SJSA1 (cell line): ENCODE data around the gene SMTN. TPM values are rescaled to one million over a fixed set of nuclear protein-coding genes. Genes with fewer than 3 reads are reported as not detected.

ENCODE experiments used
- DNase-seq, 2 experiments: peaks; one replicate each; pipeline ENCODE4 v3.0.0-alpha.2; 2015 to 2020; ENCODE audit warnings: low spot score in 2 of 2, low read depth in 1 of 2
- H3K27ac ChIP-seq: fragments of 250-450 bp; sonication (Bioruptor Pico); 2 replicates; pipeline ENCODE4 v1.5.1; 2020; ENCODE audit warnings: mild to moderate bottlenecking, moderate library complexity
- H3K27me3 ChIP-seq: fragments of 250-450 bp; sonication (Bioruptor Pico); replicated peaks from 2 replicates; pipeline ENCODE4 v1.5.1; 2020; ENCODE audit warnings: mild to moderate bottlenecking, moderate library complexity
- H3K36me3 ChIP-seq: fragments of 250-450 bp; sonication (Bioruptor Pico); 2 replicates; pipeline ENCODE4 v1.5.1; 2020; ENCODE audit warnings: mild to moderate bottlenecking
- H3K4me1 ChIP-seq: fragments of 250-450 bp; sonication (Bioruptor Pico); replicated peaks from 2 replicates; pipeline ENCODE4 v1.6.1; 2021; ENCODE audit warnings: mild to moderate bottlenecking
- H3K4me3 ChIP-seq: fragments of 250-450 bp; sonication (Bioruptor Pico); 2 replicates; pipeline ENCODE4 v1.5.1; 2020; ENCODE audit warnings: mild to moderate bottlenecking
- H3K9me3 ChIP-seq: fragments of 250-450 bp; sonication (Bioruptor Pico); replicated peaks from 2 replicates; pipeline ENCODE4 v1.5.1; 2020; ENCODE audit warnings: mild to moderate bottlenecking
- total RNA-seq: library from RNA; depleted of rRNA; stranded (reverse); fragments of >200 nt; shearing (Covaris generic); gene quantifications from 2 replicates; pipeline ENCODE4 v1.2.3, GENCODE V29; 2014; rRNA removed

SMTN gene
- total RNA-seq, 1 experiment from 2014 or later, result 121 TPM

GRCh38 chr22:31140746-31141145, 59.6 kb downstream of the SMTN start:
- DNase-seq, result no peak
- no peak overlapping the region for H3K4me3 ChIP-seq
- no peaks in the 10 kb centered on the region for H3K4me1 ChIP-seq
- H3K27ac ChIP-seq, result no peak overlapping the region
- H3K36me3 ChIP-seq, result no peaks in the 10 kb centered on the region
- H3K27me3 ChIP-seq, result no peaks in the 10 kb centered on the region
- 0 out of 2 replicates have a peak, but pooled peaks cover 4% of the 10 kb centered on the region for H3K9me3 ChIP-seq

GRCh38 chr22:31141551-31141950, 60.4 kb downstream of the SMTN start:
- Histone ChIP-seq H3K9me3 (0 out of 2 replicates have a peak, but pooled peaks cover 4% of the 10 kb centered on the region), H3K4me1 (no peaks in the 10 kb centered on the region), H3K27me3 (no peaks in the 10 kb centered on the region), H3K4me3 (no peak overlapping the region), H3K27ac (no peak overlapping the region), H3K36me3 (no peaks in the 10 kb centered on the region)
- no peak for DNase-seq

DNA sequence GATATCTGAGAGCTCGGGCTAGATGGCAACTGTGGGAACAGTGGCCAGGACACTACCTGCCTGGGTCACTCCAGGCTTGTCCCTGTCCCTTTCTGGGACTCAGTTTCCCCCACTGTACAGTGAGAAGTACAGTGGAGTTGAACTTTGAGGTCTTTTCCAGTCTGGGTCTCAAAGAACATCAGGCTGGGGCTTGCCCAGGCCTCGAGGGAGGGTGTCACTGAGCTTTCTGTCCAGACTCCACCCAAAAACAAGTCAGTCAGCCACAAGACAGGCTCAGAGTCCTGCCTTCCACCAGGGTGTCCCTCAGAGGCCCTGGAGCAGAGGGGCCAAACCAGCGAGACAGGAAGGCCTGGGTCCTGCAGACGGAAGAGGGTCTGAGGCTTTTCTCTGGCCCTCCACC, 61.2 kb downstream of the SMTN start:
- Histone ChIP-seq H3K4me1 (no peaks in the 10 kb centered on the region), H3K36me3 (no peaks in the 10 kb centered on the region), H3K9me3 (peaks cover 7% of the 10 kb centered on the region), H3K27me3 (no peaks in the 10 kb centered on the region), H3K4me3 (no peak overlapping the region), H3K27ac (no peak overlapping the region)
- DNase-seq, result no peak

DNA sequence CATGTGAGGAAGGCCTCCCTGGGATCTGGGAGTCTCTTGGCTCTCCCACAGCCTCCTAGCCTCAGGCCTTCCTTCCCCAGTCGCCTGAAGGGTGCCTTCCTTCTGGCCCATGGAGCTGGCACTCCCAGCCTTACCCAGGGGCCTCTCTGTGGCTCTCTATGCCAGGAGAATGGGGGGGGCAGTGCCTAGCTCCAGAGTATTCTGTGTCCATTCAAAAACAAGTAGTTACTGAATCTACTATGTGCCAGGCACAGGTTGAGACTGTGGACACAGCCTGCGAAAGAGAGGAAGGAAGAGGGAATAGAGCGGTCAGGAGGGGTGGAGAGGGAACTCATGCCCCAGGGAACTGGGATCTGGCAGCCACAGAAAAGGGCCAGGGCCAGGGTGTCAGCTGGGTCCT, 61.9 kb downstream of the SMTN start:
- no peak for DNase-seq
- Histone ChIP-seq H3K4me1 (no peaks in the 10 kb centered on the region), H3K36me3 (no peaks in the 10 kb centered on the region), H3K27ac (no peak overlapping the region), H3K4me3 (no peak overlapping the region), H3K9me3 (peaks cover 7% of the 10 kb centered on the region), H3K27me3 (no peaks in the 10 kb centered on the region)

- no peaks in the 10 kb centered on the region for H3K36me3 ChIP-seq
Observed at GRCh38 chr22:31143537-31143936, 62.4 kb downstream of the SMTN start.

DNA sequence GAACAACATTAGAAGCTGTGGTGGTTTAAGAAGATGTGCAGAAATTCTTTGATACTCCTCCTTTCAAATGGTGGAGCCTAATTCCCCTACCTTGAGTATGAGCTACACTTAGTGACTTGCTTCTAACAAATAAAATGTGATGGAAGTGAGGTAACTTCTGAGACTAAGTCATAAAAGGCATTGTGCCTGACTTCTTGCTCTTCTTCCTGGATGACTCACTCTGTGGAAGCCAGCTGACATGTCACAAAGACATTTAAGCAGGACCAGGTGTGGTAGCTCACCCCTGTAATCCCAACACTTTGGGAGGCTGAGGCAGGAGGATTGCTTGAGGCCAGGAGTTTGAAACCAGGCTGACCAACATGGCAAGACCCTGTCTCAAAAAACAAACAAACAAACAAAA, 63.1 kb downstream of the SMTN start:
- DNase-seq, result no peak
- H3K27me3 ChIP-seq, result no peaks in the 10 kb centered on the region

More at GRCh38 chr22:31143537-31143936, 62.4 kb downstream of the SMTN start:
- Histone ChIP-seq H3K27ac (no peak overlapping the region), H3K4me1 (no peaks in the 10 kb centered on the region), H3K9me3 (peaks cover 7% of the 10 kb centered on the region), H3K4me3 (no peak overlapping the region), H3K27me3 (no peaks in the 10 kb centered on the region)
- no peak for DNase-seq

DNA sequence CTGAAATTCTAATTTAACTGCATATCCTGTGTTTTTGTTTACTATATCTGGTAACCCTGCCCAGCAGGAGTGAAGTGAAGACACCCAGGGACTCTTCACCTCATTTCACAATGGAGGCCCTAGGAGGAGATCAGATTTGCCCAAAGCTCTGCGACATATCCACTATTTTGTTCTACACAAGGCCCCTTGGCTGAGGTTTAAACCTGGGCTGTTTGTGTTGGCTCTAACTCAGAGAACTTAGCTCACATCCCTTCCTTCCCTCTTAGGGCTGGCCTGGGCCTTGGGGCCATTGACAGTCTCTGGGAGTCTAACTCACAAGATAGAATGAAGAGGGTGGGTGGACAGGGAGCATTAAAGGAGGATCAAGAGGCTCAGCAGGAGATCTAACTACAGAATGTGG, 67.4 kb downstream of the SMTN start:
- Histone ChIP-seq H3K9me3 (peaks cover 7% of the 10 kb centered on the region), H3K27ac (no peak overlapping the region)
- DNase-seq, result no peak

More for the DNA sequence above, 63.1 kb downstream of the SMTN start:
- Histone ChIP-seq H3K36me3 (no peaks in the 10 kb centered on the region), H3K9me3 (peaks cover 7% of the 10 kb centered on the region), H3K4me3 (no peak overlapping the region), H3K4me1 (no peaks in the 10 kb centered on the region), H3K27ac (no peak overlapping the region)

GRCh38 chr22:31148953-31149627, 68.0 kb downstream of the SMTN start:
- Histone ChIP-seq H3K4me3 (no peak overlapping the region), H3K27ac (no peak overlapping the region)

More for the DNA sequence above, 67.4 kb downstream of the SMTN start:
- Histone ChIP-seq H3K27me3 (no peaks in the 10 kb centered on the region), H3K4me3 (no peak overlapping the region), H3K36me3 (no peaks in the 10 kb centered on the region), H3K4me1 (no peaks in the 10 kb centered on the region)

GRCh38 chr22:31150615-31151014, 69.5 kb downstream of the SMTN start:
- DNase-seq, result no peak
- peaks cover 7% of the 10 kb centered on the region for H3K4me1 ChIP-seq
- H3K4me3 ChIP-seq, result no peak overlapping the region
- no peak overlapping the region for H3K27ac ChIP-seq
- no peaks in the 10 kb centered on the region for H3K36me3 ChIP-seq
- peaks cover 3% of the 10 kb centered on the region for H3K9me3 ChIP-seq
- H3K27me3 ChIP-seq, result no peaks in the 10 kb centered on the region

More at GRCh38 chr22:31148953-31149627, 68.0 kb downstream of the SMTN start:
- DNase-seq, result peak; percentile 47 to 72
- H3K4me1 ChIP-seq, result no peaks in the 10 kb centered on the region
- no peaks in the 10 kb centered on the region for H3K36me3 ChIP-seq
- peaks cover 7% of the 10 kb centered on the region for H3K9me3 ChIP-seq
- H3K27me3 ChIP-seq, result no peaks in the 10 kb centered on the region

DNA sequence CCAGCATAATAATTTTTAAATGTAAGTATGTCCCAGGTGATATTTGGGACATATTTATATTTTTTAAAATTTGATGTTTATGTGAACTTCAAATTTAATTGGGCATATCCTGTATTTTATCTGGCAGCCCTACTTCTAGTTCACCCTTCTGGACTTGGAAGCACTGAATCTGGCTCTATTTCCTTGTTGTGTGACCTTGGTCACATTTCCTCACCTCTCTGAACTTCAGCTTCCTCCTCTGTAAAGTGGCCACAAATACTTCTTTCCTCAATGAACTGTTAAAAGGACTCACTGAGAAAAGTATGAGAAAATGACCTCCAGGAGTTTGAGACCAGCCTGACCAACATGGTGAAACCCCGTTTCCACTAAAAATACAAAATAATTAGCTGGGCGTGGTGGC, 70.8 kb downstream of the SMTN start:
- DNase-seq, result no peak
- Histone ChIP-seq H3K27me3 (no peaks in the 10 kb centered on the region), H3K27ac (no peak overlapping the region), H3K4me1 (peaks cover 12% of the 10 kb centered on the region), H3K9me3 (peaks cover 3% of the 10 kb centered on the region), H3K4me3 (no peak overlapping the region), H3K36me3 (no peaks in the 10 kb centered on the region)

- Histone ChIP-seq H3K36me3 (no peaks in the 10 kb centered on the region), H3K4me3 (no peak overlapping the region), H3K27me3 (no peaks in the 10 kb centered on the region), H3K4me1 (peaks cover 12% of the 10 kb centered on the region), H3K9me3 (no peaks in the 10 kb centered on the region), H3K27ac (no peak overlapping the region)
- no peak for DNase-seq
Observed at GRCh38 chr22:31153357-31153756, 72.2 kb downstream of the SMTN start.

Other genes with a start within 250 kb of the SMTN start
- gene MORC2, start 112.5 kb upstream of the SMTN start, total RNA-seq, result 14.6 and 22.1 TPM in 2 replicates
- 47.4 and 73.0 TPM in 2 replicates for gene TUG1, start 112.1 kb upstream of the SMTN start, total RNA-seq
- 373 and 601 TPM in 2 replicates for gene SELENOM, start 26.2 kb downstream of the SMTN start, total RNA-seq
- gene INPP5J, start 41.6 kb downstream of the SMTN start, total RNA-seq, result 0.13 and 0.21 TPM in 2 replicates
- gene PLA2G3, start 59.2 kb downstream of the SMTN start, total RNA-seq, result not detected in 2 replicates
- gene RNF185, start 78.9 kb downstream of the SMTN start, total RNA-seq, result 25.4 and 34.8 TPM in 2 replicates
- gene LIMK2, start 131.0 kb downstream of the SMTN start, total RNA-seq, result 18.6 and 21.8 TPM in 2 replicates
- 1.3 and 2.2 TPM in 2 replicates for gene PIK3IP1, start 211.2 kb downstream of the SMTN start, total RNA-seq